PC-3 (cell line): Measurements from ENCODE around the gene CHST11. TPM values are rescaled to one million over a fixed set of nuclear protein-coding genes. Genes with fewer than 3 reads are reported as not detected.

Source experiments
- ATAC-seq: fragments of 200-7000 bp; cut with Tn5 transposase; 2 replicates; pipeline ENCODE4 v1.9.1; 2020; ENCODE audit warnings: mild to moderate bottlenecking, moderate library complexity
- BruUV-seq: library from RNA; stranded (reverse); fragments of 400-500 nt; replicated peaks from 2 replicates; lab custom pipeline; 2021; lab: Mats Ljungman, UMichigan
- CTCF ChIA-PET: fragments of 300-600 bp; sonication (Branson Sonifier 250); formaldehyde crosslinking; loops from one replicate; lab custom pipeline; 2022; ENCODE audit warnings: antibody characterized with exemption; lab: Charles Lee
- POLR2A ChIA-PET: fragments of 300-600 bp; sonication (Branson Sonifier 250); formaldehyde crosslinking; loops from one replicate; lab custom pipeline; 2022; ENCODE audit warnings: antibody characterized with exemption; ENCODE audit not compliant: unreplicated experiment; lab: Charles Lee
- DNase-seq: peaks from one replicate; pipeline ENCODE4 v3.0.0-alpha.2; 2015
- H2AFZ ChIP-seq: fragments of 300-600 bp; sonication (generic); 2 replicates; pipeline ENCODE4 v1.6.0; 2016; ENCODE audit warnings: antibody characterized with exemption, low read length
- H3F3A ChIP-seq: fragments of 300-600 bp; sonication (generic); one replicate; pipeline ENCODE4 v1.6.0; 2017; ENCODE audit warnings: antibody characterized with exemption, low read length, control low read depth, mild to moderate bottlenecking; ENCODE audit not compliant: unreplicated experiment
- H3K27ac ChIP-seq: fragments of 300-600 bp; sonication (generic); 2 replicates; pipeline ENCODE4 v1.5.1; 2016; ENCODE audit warnings: mild to moderate bottlenecking, low read length
- H3K27me3 ChIP-seq: fragments of 300-600 bp; sonication (generic); 2 replicates; pipeline ENCODE4 v1.6.1; 2016; ENCODE audit warnings: low read length, mixed read lengths
- H3K36me3 ChIP-seq: fragments of 300-600 bp; sonication (generic); 2 replicates; pipeline ENCODE4 v1.6.1; 2016; ENCODE audit warnings: low read depth, mixed run types, low read length, mixed read lengths
- H3K4me1 ChIP-seq: fragments of 300-600 bp; sonication (generic); 2 replicates; pipeline ENCODE4 v1.5.1; 2016; ENCODE audit warnings: low read length; ENCODE audit not compliant: insufficient read depth
- H3K4me2 ChIP-seq: fragments of 300-600 bp; sonication (generic); 2 replicates; pipeline ENCODE4 v1.6.0; 2016; ENCODE audit warnings: low read length
- H3K4me3 ChIP-seq: fragments of 300-600 bp; sonication (generic); 2 replicates; pipeline ENCODE4 v1.5.1; 2016; ENCODE audit warnings: mild to moderate bottlenecking, low read length, mixed read lengths
- H3K79me2 ChIP-seq: fragments of 300-600 bp; sonication (generic); 2 replicates; pipeline ENCODE4 v1.6.1; 2017; ENCODE audit warnings: low read length, mixed read lengths
- H3K9ac ChIP-seq: fragments of 300-600 bp; sonication (generic); 2 replicates; pipeline ENCODE4 v1.6.0; 2016; ENCODE audit warnings: mild to moderate bottlenecking, low read length
- H3K9me2 ChIP-seq: fragments of 300-600 bp; sonication (generic); replicated peaks from 2 replicates; pipeline ENCODE4 v1.6.1; 2016; ENCODE audit warnings: mixed run types, low read length, mixed read lengths
- H3K9me3 ChIP-seq: fragments of 300-600 bp; sonication (generic); 2 replicates; pipeline ENCODE4 v1.6.1; 2016; ENCODE audit warnings: low read length, mixed read lengths
- H4K20me1 ChIP-seq: fragments of 300-600 bp; sonication (generic); 2 replicates; pipeline ENCODE4 v1.6.1; 2016; ENCODE audit warnings: low read length, mixed read lengths
- CTCF ChIP-seq: fragments of 300-600 bp; sonication (generic); conservative IDR thresholded peaks from 2 replicates; pipeline ENCODE4 v1.5.1; 2017; ENCODE audit warnings: antibody characterized with exemption, low read depth, mild to moderate bottlenecking, low read length
- EZH2 ChIP-seq: fragments of 300-600 bp; sonication (generic); IDR thresholded peaks from one replicate; pipeline ENCODE4 v1.6.1; 2017; ENCODE audit warnings: antibody characterized with exemption, mild to moderate bottlenecking, low read length; ENCODE audit not compliant: unreplicated experiment
- EZH2phosphoT487 ChIP-seq: fragments of 300-600 bp; sonication (generic); IDR thresholded peaks from 2 replicates; pipeline ENCODE4 v1.6.1; 2018; ENCODE audit warnings: mild to moderate bottlenecking, antibody characterized with exemption, low read length, borderline replicate concordance
- intact Hi-C: fragments of 100-400 bp; cut with micrococcal nuclease; formaldehyde crosslinking; loops from 2 replicates; pipeline ENCODE4 v1.9.0; 2023
- total RNA-seq: library from RNA; depleted of rRNA; stranded (reverse); fragments of >200 nt; gene quantifications from 2 replicates; pipeline ENCODE4 v1.2.3, GENCODE V29; 2014

The CHST11 gene
- total RNA-seq, 1 experiment from 2014 or later: 53.5 TPM

- ChIA-PET POLR2A (no interaction called here), CTCF (no interaction called here)
- H3K36me3 ChIP-seq: no peaks in the 10 kb centered on the region
- ATAC-seq: no peak
- intact Hi-C loops: no loop called here
- H3F3A ChIP-seq: no peaks in the 10 kb centered on the region
- H3K4me2 ChIP-seq: no peak overlapping the region
- H3K9me2 ChIP-seq: no peaks in the 10 kb centered on the region
- DNase-seq: no peak
- no peak overlapping the region for H3K9ac ChIP-seq
- no peaks in the 10 kb centered on the region for H4K20me1 ChIP-seq
- no peaks in the 10 kb centered on the region for H3K9me3 ChIP-seq
- BruUV-seq: no TSS peak
- H3K79me2 ChIP-seq: peaks cover 19% of the 10 kb centered on the region
- TF ChIP-seq EZH2phosphoT487 (no peak), EZH2 (no peak), CTCF (no peak)
- H3K4me1 ChIP-seq: peaks cover 9% of the 10 kb centered on the region; the same call in 1 of the 2 replicates
- no peak overlapping the region for H2AFZ ChIP-seq
- H3K4me3 ChIP-seq: no peak overlapping the region
- H3K27me3 ChIP-seq: no peaks in the 10 kb centered on the region
- H3K27ac ChIP-seq: no peak overlapping the region
These were observed 124.3 kb downstream of the CHST11 start for GRCh38 chr12:104581005-104581570.

- TF ChIP-seq EZH2phosphoT487 (no peak), CTCF (no peak), EZH2 (no peak)
- H3K9me2 ChIP-seq: no peaks in the 10 kb centered on the region
- no peak overlapping the region for H3K4me2 ChIP-seq
- H3K9ac ChIP-seq: no peak overlapping the region
- H3K27me3 ChIP-seq: no peaks in the 10 kb centered on the region
- H3K79me2 ChIP-seq: peaks cover 31% of the 10 kb centered on the region
- H3K4me1 ChIP-seq: peaks cover 24% of the 10 kb centered on the region
- no peak overlapping the region for H3K27ac ChIP-seq
- no TSS peak for BruUV-seq
- CTCF ChIA-PET: no interaction called here
- no peaks in the 10 kb centered on the region for H3K9me3 ChIP-seq
- no peak overlapping the region for H3K4me3 ChIP-seq
- no peaks in the 10 kb centered on the region for H3K36me3 ChIP-seq
- H3F3A ChIP-seq: no peaks in the 10 kb centered on the region
- ATAC-seq: no peak
- no peak for DNase-seq
- intact Hi-C loops: no loop called here
- no peaks in the 10 kb centered on the region for H4K20me1 ChIP-seq
- H2AFZ ChIP-seq: no peak overlapping the region
- POLR2A ChIA-PET: no interaction called here
These were observed 126.0 kb downstream of the CHST11 start for GRCh38 chr12:104582739-104583138.

- Histone ChIP-seq H3K4me1 (peaks cover 27% of the 10 kb centered on the region), H2AFZ (no peak overlapping the region), H3K27me3 (no peaks in the 10 kb centered on the region), H3K79me2 (peaks cover 31% of the 10 kb centered on the region), H3K9me2 (no peaks in the 10 kb centered on the region), H3K27ac (no peak overlapping the region), H3K4me3 (no peak overlapping the region), H4K20me1 (no peaks in the 10 kb centered on the region), H3F3A (no peaks in the 10 kb centered on the region), H3K9me3 (no peaks in the 10 kb centered on the region), H3K36me3 (no peaks in the 10 kb centered on the region), H3K4me2 (no peak overlapping the region), H3K9ac (no peak overlapping the region)
- ChIA-PET CTCF (no interaction called here), POLR2A (no interaction called here)
- no peak for TF ChIP-seq CTCF
- TF ChIP-seq EZH2phosphoT487: no peak
- no peak for TF ChIP-seq EZH2
- DNase-seq (no peak), ATAC-seq (no peak)
- intact Hi-C loops: no loop called here
- BruUV-seq: no TSS peak
These were observed 126.6 kb downstream of the CHST11 start for GRCh38 chr12:104583301-104583700.
